Smooth muscle cell (in vitro differentiated cells): Measurements from ENCODE around the gene WDR62. TPM values are rescaled to one million over a fixed set of nuclear protein-coding genes. Genes with fewer than 3 reads are reported as not detected.

Experiments
- DNase-seq: peaks from one replicate; lab custom pipeline; 2025; ENCODE audit not compliant: unreplicated experiment; lab: John Stamatoyannopoulos, UW
- H2AFZ ChIP-seq: fragments of 200-600 bp; sonication (generic); 2 replicates; pipeline ENCODE4 v1.6.0; 2016; ENCODE audit warnings: antibody characterized with exemption, low read depth, mild to moderate bottlenecking
- H3F3A ChIP-seq: fragments of 200-600 bp; sonication (generic); 2 replicates; pipeline ENCODE4 v1.6.0; 2017; ENCODE audit warnings: antibody characterized with exemption, low read depth
- H3K27ac ChIP-seq: fragments of 200-600 bp; sonication (generic); 2 replicates; pipeline ENCODE4 v1.5.1; 2016; ENCODE audit warnings: low read depth, mild to moderate bottlenecking
- H3K27me3 ChIP-seq: fragments of 200-600 bp; sonication (generic); 2 replicates; pipeline ENCODE4 v1.6.1; 2016; ENCODE audit warnings: low read depth, mild to moderate bottlenecking
- H3K36me3 ChIP-seq: fragments of 200-600 bp; sonication (generic); 2 replicates; pipeline ENCODE4 v1.5.1; 2016; ENCODE audit warnings: low read depth
- H3K4me1 ChIP-seq: fragments of 200-600 bp; sonication (generic); 2 replicates; pipeline ENCODE4 v1.5.1; 2016; ENCODE audit warnings: low read depth
- H3K4me2 ChIP-seq: fragments of 200-600 bp; sonication (generic); 2 replicates; pipeline ENCODE4 v1.6.0; 2016; ENCODE audit warnings: mild to moderate bottlenecking
- H3K4me3 ChIP-seq: fragments of 200-600 bp; sonication (generic); 2 replicates; pipeline ENCODE4 v1.5.1; 2016; ENCODE audit warnings: mild to moderate bottlenecking
- H3K79me2 ChIP-seq: fragments of 200-600 bp; sonication (generic); 2 replicates; pipeline ENCODE4 v1.6.0; 2016; ENCODE audit warnings: low read depth, mild to moderate bottlenecking
- H3K9ac ChIP-seq: fragments of 200-600 bp; sonication (generic); 2 replicates; pipeline ENCODE4 v1.6.0; 2016; ENCODE audit warnings: low read depth
- H3K9me3 ChIP-seq: fragments of 200-600 bp; sonication (generic); replicated peaks from 2 replicates; pipeline ENCODE4 v1.5.1; 2016; ENCODE audit warnings: low read depth
- H4K20me1 ChIP-seq: fragments of 200-600 bp; sonication (generic); 2 replicates; pipeline ENCODE4 v1.6.0; 2016; ENCODE audit warnings: low read depth
- WGBS: methylation state at CpG from one replicate; pipeline ENCODE4 v1.1.7; 2016; ENCODE audit warnings: low lambda C conversion rate; 5-methylcytosine and 5-hydroxymethylcytosine counted together
- polyA plus RNA-seq: library from polyadenylated mRNA; unstranded; fragments of >200 nt; fragmentation: Nextera tagmentation; extraction: Ambion mirVana; gene quantifications from 2 replicates; pipeline ENCODE4 v1.2.1, GENCODE V29; 2016
- total RNA-seq: library from RNA; depleted of rRNA; stranded (reverse); fragments of >200 nt; gene quantifications from 2 replicates; pipeline ENCODE4 v1.2.3, GENCODE V29; 2014
- TF ChIP-seq, protein P1 (sequence below): fragments of 200-600 bp; sonication (generic); IDR thresholded peaks from 2 replicates; pipeline ENCODE4 v1.5.1; 2017; ENCODE audit warnings: borderline replicate concordance, mild to moderate bottlenecking, antibody characterized with exemption; ENCODE audit not compliant: insufficient read depth, poor library complexity, severe bottlenecking

Gene WDR62
- total and polyA plus RNA-seq, 2 experiments from 2014 or later, result 1.5 to 4.6 TPM

DNA sequence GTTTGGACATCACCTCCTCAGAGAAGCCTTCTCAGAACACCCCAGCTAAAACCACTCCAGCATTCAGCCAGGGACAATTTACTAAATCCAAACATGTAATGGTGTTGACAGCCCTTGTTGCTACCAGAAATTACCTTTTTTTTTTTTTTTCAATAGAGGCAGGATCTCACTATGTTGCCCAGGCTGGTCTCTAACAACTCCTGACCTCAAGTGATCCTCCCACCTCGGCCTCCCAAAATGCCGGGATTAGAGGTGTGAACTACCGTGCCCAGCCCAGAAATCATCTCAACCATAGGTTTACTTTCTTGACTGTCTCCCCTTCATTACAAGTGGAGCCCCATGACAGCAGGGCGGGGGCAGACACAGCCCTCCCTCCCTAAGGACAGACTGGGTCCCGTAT lies 31.3 kb upstream of the WDR62 start:
- Histone ChIP-seq H3K4me1 (no peaks in the 10 kb centered on the region), H4K20me1 (no peaks in the 10 kb centered on the region), H3K27me3 (no peaks in the 10 kb centered on the region), H3F3A (no peaks in the 10 kb centered on the region), H3K36me3 (no peaks in the 10 kb centered on the region), H3K9me3 (no peaks in the 10 kb centered on the region), H3K4me3 (no peak overlapping the region), H3K27ac (no peak overlapping the region), H2AFZ (no peak overlapping the region), H3K79me2 (no peaks in the 10 kb centered on the region), H3K4me2 (no peak overlapping the region), H3K9ac (no peak overlapping the region)
- 97% methylated on average over 5 of the region's 5 CpGs for WGBS
- TF ChIP-seq, protein P1, sequence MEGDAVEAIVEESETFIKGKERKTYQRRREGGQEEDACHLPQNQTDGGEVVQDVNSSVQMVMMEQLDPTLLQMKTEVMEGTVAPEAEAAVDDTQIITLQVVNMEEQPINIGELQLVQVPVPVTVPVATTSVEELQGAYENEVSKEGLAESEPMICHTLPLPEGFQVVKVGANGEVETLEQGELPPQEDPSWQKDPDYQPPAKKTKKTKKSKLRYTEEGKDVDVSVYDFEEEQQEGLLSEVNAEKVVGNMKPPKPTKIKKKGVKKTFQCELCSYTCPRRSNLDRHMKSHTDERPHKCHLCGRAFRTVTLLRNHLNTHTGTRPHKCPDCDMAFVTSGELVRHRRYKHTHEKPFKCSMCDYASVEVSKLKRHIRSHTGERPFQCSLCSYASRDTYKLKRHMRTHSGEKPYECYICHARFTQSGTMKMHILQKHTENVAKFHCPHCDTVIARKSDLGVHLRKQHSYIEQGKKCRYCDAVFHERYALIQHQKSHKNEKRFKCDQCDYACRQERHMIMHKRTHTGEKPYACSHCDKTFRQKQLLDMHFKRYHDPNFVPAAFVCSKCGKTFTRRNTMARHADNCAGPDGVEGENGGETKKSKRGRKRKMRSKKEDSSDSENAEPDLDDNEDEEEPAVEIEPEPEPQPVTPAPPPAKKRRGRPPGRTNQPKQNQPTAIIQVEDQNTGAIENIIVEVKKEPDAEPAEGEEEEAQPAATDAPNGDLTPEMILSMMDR, result no peak
- no peak for DNase-seq

DNA sequence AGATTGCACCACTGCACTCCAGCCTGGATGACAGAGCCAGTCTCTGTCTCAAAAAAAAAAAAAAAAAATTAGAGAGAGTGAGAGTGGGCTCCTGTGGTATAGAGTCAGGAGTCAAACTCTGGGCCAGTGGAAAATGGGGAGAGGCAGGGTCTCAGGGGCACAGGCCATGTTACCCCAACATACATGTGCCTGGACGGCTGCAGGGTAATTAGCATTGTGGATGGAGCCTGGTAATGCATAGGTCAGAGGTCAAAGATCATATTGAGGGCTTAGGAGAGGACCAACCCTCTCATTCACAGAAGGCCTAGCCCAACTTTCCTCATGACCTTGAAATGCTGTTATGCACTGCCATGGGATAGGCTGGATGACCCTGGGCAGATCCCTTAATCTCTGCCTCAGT lies 29.2 kb upstream of the WDR62 start:
- Histone ChIP-seq H3K27me3 (no peaks in the 10 kb centered on the region), H3K36me3 (no peaks in the 10 kb centered on the region), H2AFZ (no peak overlapping the region), H3F3A (no peaks in the 10 kb centered on the region), H4K20me1 (no peaks in the 10 kb centered on the region), H3K9me3 (no peaks in the 10 kb centered on the region), H3K4me1 (no peaks in the 10 kb centered on the region), H3K9ac (no peak overlapping the region), H3K27ac (no peak overlapping the region), H3K4me3 (no peak overlapping the region), H3K79me2 (no peaks in the 10 kb centered on the region), H3K4me2 (no peak overlapping the region)
- 92% methylated on average over 1 of the region's 1 CpG for whole genome bisulfite sequencing
- TF ChIP-seq, protein P1, result no peak
- DNase-seq, result no peak

DNA sequence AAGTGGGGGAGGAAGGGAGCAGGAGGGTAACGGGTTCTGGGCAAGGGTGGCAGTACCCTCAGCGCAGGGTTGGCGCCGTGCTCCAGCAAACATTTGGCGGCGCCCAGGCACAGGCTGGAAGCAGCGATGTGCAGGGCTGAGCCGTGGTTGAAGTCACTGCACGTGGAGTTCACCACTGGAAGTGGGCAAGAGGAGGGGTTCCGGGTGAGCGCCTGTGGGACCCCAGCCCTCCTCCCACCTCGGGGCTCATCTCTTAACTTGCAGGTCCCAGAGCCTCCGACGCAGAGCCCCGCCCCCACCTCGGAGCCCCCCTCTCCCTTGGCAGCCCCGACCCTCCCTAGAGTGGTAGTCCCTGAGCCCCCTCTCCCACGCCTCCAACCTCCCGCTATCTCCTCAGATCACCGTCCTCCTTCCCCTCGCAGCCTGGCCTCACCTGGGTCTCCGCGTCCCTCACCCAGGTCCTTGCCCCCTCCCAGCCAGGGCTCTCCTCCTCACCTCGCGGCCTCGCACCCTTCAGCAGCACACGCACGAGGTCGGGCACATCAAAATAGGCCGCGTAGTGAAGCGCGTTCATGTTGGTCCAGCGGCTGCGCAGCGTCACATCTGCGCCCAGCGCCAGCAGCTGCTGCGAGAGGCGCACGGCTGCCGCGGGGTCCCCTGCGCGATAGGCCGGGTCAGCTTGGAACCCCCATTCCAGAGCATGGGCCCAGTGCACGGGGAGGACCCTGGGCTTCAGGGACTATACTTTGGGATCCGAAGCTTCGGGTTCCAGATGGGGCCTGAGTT lies 28.4 kb upstream of the WDR62 start:
- no peak for DNase-seq
- Histone ChIP-seq H3K36me3 (no peaks in the 10 kb centered on the region), H3F3A (no peaks in the 10 kb centered on the region), H3K79me2 (no peaks in the 10 kb centered on the region), H2AFZ (no peak overlapping the region), H3K4me2 (no peak overlapping the region), H3K9me3 (no peaks in the 10 kb centered on the region), H3K4me1 (no peaks in the 10 kb centered on the region), H3K4me3 (no peak overlapping the region), H4K20me1 (no peaks in the 10 kb centered on the region), H3K9ac (no peak overlapping the region), H3K27ac (no peak overlapping the region), H3K27me3 (no peaks in the 10 kb centered on the region)
- TF ChIP-seq, protein P1, result no peak
- 96% methylated on average over 40 of the region's 49 CpGs for WGBS

DNA sequence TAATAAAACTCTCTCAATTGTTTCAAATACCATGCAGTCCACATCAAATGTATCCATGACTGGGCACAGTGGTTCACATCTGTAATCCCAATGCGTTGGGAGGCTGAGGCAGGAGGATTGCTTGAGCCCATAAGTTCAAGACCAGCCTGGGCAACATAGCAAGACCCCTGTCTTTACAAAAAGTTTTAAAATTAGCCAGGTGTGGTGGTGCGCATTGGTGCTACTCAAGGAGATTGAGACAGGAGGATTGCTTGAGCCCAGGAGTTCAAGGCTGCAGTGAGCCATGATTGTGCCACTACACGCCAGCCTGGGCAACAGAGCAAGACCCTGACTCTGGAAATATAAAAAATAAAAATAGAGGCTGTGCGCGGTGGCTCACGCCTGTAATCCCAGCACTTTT lies 27.0 kb upstream of the WDR62 start:
- Histone ChIP-seq H3K79me2 (peaks cover 5% of the 10 kb centered on the region), H3K4me2 (no peak overlapping the region), H3K27ac (no peak overlapping the region), H4K20me1 (no peaks in the 10 kb centered on the region), H3K9me3 (no peaks in the 10 kb centered on the region), H3K4me1 (peaks cover 9% of the 10 kb centered on the region), H3K36me3 (no peaks in the 10 kb centered on the region), H2AFZ (no peak overlapping the region), H3F3A (no peaks in the 10 kb centered on the region), H3K4me3 (no peak overlapping the region), H3K27me3 (no peaks in the 10 kb centered on the region), H3K9ac (no peak overlapping the region)
- TF ChIP-seq, protein P1, result no peak
- DNase-seq, result no peak
- WGBS, result 98% methylated on average over 6 of the region's 6 CpGs
